Thyroid gland (tissue), 4 donors: ENCODE results near the gene KCTD21. TPM values are rescaled to one million over a fixed set of nuclear protein-coding genes. Genes with fewer than 3 reads are reported as not detected.
"Not testable (repeated sequence)": the region's sequence is repeated elsewhere in the genome, so short reads cannot be mapped to it uniquely, and the experiment has no call there.

Source experiments
- DNase-seq, 2 donors: peaks; one replicate each; pipeline ENCODE4 v3.0.0-alpha.2; 2019
- H3K27ac ChIP-seq, 3 donors: fragments of 200-600 bp; sonication (generic); 1 replicate in 2 of 3; 2 replicates in 1 of 3; pipeline ENCODE4 v1.5.1; 2016 to 2019; ENCODE audit warnings: mild to moderate bottlenecking in 1 of 3, moderate library complexity in 1 of 3
- H3K27me3 ChIP-seq: fragments of 200-600 bp; sonication (generic); one replicate; pipeline ENCODE4 v1.5.1; 2019
- H3K36me3 ChIP-seq, 2 donors: fragments of 200-600 bp; sonication (generic); one replicate each; pipeline ENCODE4 v1.5.1; 2016 to 2019
- H3K4me1 ChIP-seq, 2 donors: fragments of 200-600 bp; sonication (generic); one replicate each; pipeline ENCODE4 v1.5.1; 2017 to 2019
- H3K4me3 ChIP-seq, 3 donors: fragments of 200-600 bp; sonication (generic); replicated peaks in 1 of 3; 1 replicate in 2 of 3; 2 replicates in 1 of 3; pipeline ENCODE4 v1.5.1; 2016; ENCODE audit warnings: mild to moderate bottlenecking in 1 of 3
- H3K9me3 ChIP-seq: fragments of 200-600 bp; sonication (generic); one replicate; pipeline ENCODE4 v1.5.1; 2017
- POLR2A ChIP-seq, 2 donors: fragments of 450-650 bp; IDR thresholded peaks; one replicate each; pipeline ENCODE4 v1.6.1; 2017; ENCODE audit warnings: antibody characterized with exemption in 2 of 2, mild to moderate bottlenecking in 2 of 2, moderate library complexity in 1 of 2
- WGBS, 2 donors: methylation state at CpG; one replicate each; pipeline ENCODE4 v1.1.5; 2017; 5-methylcytosine and 5-hydroxymethylcytosine counted together
- intact Hi-C: fragments of 100-400 bp; cut with DNase I; formaldehyde crosslinking; loops from one replicate; pipeline ENCODE4 v1.15.1; 2023
- total RNA-seq, 4 donors: library from RNA; depleted of rRNA; stranded (reverse); fragments of >200 nt; gene quantifications; one replicate each; pipeline ENCODE4 v1.2.3, GENCODE V29; 2016
- TF ChIP-seq, protein P1 (sequence below), 6 experiments: fragments of 200-600 bp in 3 of 6; fragments of 450-650 bp in 3 of 6; sonication (generic) in 3 of 6; IDR thresholded peaks; one replicate each; pipeline ENCODE4 v1.5.1; 2016 to 2019; ENCODE audit warnings: antibody characterized with exemption in 6 of 6, mild to moderate bottlenecking in 2 of 6, inconsistent platforms in 1 of 6, moderate library complexity in 1 of 6

KCTD21 gene
- total RNA-seq, 4 donors from 2014 or later: 16.6 to 23.4 (median 17.0) TPM

DNA sequence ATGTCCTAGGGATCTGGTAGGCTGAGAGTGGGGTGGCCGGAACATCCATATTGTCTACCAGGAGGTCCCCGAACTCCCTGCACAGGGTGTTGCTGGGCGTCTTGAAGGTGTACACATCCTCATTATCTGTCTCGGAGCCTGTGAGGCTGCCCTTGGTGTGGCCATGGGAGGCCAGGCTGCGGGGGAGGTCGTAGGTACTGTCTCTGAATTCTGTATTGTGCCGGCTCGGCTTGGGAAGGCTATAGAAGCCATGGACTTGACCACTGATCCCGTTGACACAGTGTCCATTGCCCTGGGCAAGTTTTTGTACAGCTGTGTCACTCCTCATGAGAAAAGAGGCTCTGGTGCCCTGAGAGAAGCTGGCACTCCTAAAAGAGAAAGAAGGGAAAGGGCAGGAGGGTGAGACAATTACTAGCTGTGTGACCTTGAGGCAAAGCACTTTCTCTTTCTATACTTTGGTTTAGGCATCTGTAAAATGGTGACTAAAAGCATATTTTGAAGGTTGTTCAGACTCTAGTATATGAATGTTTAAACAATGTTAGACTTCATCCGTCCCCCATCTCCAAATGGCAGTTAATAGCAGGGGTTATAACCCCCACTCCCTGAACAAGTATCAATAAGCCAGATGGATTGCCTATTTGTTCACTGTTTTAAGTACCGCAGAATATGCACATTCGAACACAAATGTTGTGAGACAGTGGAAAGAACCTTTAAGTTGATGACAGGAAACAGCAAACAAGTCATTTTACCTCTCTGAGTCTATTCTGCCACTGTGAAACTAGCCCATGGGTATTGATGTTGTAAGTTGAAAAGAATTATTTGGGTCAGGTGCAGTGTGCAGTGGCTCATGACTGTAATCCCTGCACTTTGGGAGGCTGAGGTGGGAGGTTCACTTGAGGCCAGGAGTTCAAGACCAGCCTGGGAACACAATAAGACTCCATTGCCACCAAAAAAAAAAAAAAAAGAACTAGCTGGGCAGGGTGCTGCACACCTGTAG lies 38.6 kb upstream of the KCTD21 start:
- Histone ChIP-seq H3K4me3 (no peak overlapping the region), H3K36me3 (peaks cover 12 to 14% of the 10 kb centered on the region in 2 donors), H3K27me3 (no peaks in the 10 kb centered on the region), H3K4me1 (peaks cover 0 to 10% of the 10 kb centered on the region in 2 donors), H3K27ac (no peak overlapping the region), H3K9me3 (no peaks in the 10 kb centered on the region)
- TF ChIP-seq POLR2A (IDR thresholded peaks at IDR 0.05): no peak
- TF ChIP-seq, protein P1, sequence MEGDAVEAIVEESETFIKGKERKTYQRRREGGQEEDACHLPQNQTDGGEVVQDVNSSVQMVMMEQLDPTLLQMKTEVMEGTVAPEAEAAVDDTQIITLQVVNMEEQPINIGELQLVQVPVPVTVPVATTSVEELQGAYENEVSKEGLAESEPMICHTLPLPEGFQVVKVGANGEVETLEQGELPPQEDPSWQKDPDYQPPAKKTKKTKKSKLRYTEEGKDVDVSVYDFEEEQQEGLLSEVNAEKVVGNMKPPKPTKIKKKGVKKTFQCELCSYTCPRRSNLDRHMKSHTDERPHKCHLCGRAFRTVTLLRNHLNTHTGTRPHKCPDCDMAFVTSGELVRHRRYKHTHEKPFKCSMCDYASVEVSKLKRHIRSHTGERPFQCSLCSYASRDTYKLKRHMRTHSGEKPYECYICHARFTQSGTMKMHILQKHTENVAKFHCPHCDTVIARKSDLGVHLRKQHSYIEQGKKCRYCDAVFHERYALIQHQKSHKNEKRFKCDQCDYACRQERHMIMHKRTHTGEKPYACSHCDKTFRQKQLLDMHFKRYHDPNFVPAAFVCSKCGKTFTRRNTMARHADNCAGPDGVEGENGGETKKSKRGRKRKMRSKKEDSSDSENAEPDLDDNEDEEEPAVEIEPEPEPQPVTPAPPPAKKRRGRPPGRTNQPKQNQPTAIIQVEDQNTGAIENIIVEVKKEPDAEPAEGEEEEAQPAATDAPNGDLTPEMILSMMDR (IDR thresholded peaks at IDR 0.05): no peak
- 91 to 96% methylated on average over 7 to 10 of the region's 12 CpGs for WGBS, 2 donors
- intact Hi-C loops: loop anchor here (10.0 kb wide), 1 partner anchor 188 kb away; the partner anchor contains the start of gene GAB2
- no peak for DNase-seq

GRCh38 chr11:78224906-78225420 lies 36.5 kb upstream of the KCTD21 start:
- Histone ChIP-seq H3K27me3 (no peaks in the 10 kb centered on the region), H3K27ac (no peak overlapping the region), H3K36me3 (peaks cover 14 to 23% of the 10 kb centered on the region in 2 donors), H3K4me3 (no peak overlapping the region), H3K9me3 (no peaks in the 10 kb centered on the region), H3K4me1 (peaks cover 0 to 10% of the 10 kb centered on the region in 2 donors)
- TF ChIP-seq, protein P1 (IDR thresholded peaks at IDR 0.05): no peak
- no peak for TF ChIP-seq POLR2A (IDR thresholded peaks at IDR 0.05)
- DNase-seq: no peak
- 91 to 92% methylated on average over 7 of the region's 7 CpGs for WGBS, 2 donors
- intact Hi-C loops: loop anchor here (10.0 kb wide), 1 partner anchor 190 kb away; the partner anchor contains the start of gene GAB2

DNA sequence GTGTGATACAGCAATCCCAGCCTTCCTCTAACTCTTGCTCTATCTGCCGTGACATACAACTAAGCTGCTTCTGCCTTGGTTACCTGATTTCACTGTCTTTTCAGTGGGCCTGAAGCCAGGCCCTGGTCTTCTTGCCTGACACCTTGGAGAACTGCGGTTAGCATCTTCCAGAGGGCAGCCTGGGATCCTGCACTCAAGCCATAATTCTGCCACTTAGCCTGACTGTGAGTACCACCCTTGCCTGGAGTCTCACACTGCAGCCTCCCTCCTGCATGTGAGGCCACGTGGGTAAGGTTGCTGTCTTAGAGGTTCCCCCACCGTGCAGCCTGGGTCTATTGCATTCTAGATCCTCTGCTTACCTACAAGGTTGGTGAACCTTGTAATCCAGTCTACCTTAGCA lies 36.1 kb upstream of the KCTD21 start:
- 90 to 94% methylated on average over 3 to 4 of the region's 4 CpGs for WGBS, 2 donors
- intact Hi-C loops: loop anchor here (10.0 kb wide), 1 partner anchor 190 kb away; the partner anchor contains the start of gene GAB2
- no peaks in the 10 kb centered on the region for H3K9me3 ChIP-seq
- no peak overlapping the region for H3K27ac ChIP-seq
- H3K27me3 ChIP-seq: no peaks in the 10 kb centered on the region
- H3K4me3 ChIP-seq: no peak overlapping the region
- no peak for DNase-seq
- TF ChIP-seq, protein P1 (IDR thresholded peaks at IDR 0.05): no peak
- TF ChIP-seq POLR2A (IDR thresholded peaks at IDR 0.05): no peak
- peaks cover 14 to 23% of the 10 kb centered on the region in 2 donors for H3K36me3 ChIP-seq
- peaks cover 0 to 10% of the 10 kb centered on the region in 2 donors for H3K4me1 ChIP-seq

- 90 to 92% methylated on average over 9 of the region's 9 CpGs for WGBS, 2 donors
- no peak overlapping the region for H3K27ac ChIP-seq
- DNase-seq: no peak
- H3K36me3 ChIP-seq: peaks cover 21 to 23% of the 10 kb centered on the region in 2 donors
- TF ChIP-seq POLR2A (IDR thresholded peaks at IDR 0.05): no peak
- TF ChIP-seq, protein P1 (IDR thresholded peaks at IDR 0.05): no peak
- no peaks in the 10 kb centered on the region for H3K9me3 ChIP-seq
- H3K27me3 ChIP-seq: no peaks in the 10 kb centered on the region
- peaks cover 0 to 6% of the 10 kb centered on the region in 2 donors for H3K4me1 ChIP-seq
- intact Hi-C loops: loop anchor here (10.0 kb wide), 1 partner anchor 191 kb away; the partner anchor contains the start of gene GAB2
- H3K4me3 ChIP-seq: no peak overlapping the region
These were observed 35.0 kb upstream of the KCTD21 start for GRCh38 chr11:78223320-78223954.

- intact Hi-C loops: loop anchor here (10.0 kb wide), 1 partner anchor 192 kb away; the partner anchor contains the start of gene GAB2
- WGBS, 2 donors: 85 to 87% methylated on average over 10 of the region's 10 CpGs
- H3K36me3 ChIP-seq: peaks cover 23 to 27% of the 10 kb centered on the region in 2 donors
These were observed 34.3 kb upstream of the KCTD21 start for GRCh38 chr11:78222726-78223125.

More at GRCh38 chr11:78222726-78223125, 34.3 kb upstream of the KCTD21 start:
- H3K27ac ChIP-seq, H3K4me3 ChIP-seq, H3K9me3 ChIP-seq, H3K4me1 ChIP-seq, DNase-seq, H3K27me3 ChIP-seq: not testable (repeated sequence)
